H54 (cell line): ENCODE measurements around the gene CXCR5.
A peak's percentile ranks its signal among the peaks of the same experiment; 100 is the strongest.

ENCODE experiments used
- DNase-seq: peaks from one replicate; pipeline ENCODE4 v3.0.0; 2011; ENCODE audit warnings: low spot score, mixed read lengths; ENCODE audit not compliant: insufficient read length
- FAIRE-seq: peaks from 3 replicates; lab custom pipeline; 2011; peaks lifted over from hg19 to GRCh38; lab: Jason Lieb, UNC
- POLR2A ChIP-seq: IDR thresholded peaks from 2 replicates; pipeline ENCODE4 v1.6.1; 2011; ENCODE audit warnings: low read depth, mild to moderate bottlenecking, low read length

Gene CXCR5

GRCh38 chr11:118916842-118917388 is 33.2 kb downstream of the CXCR5 start:
- no peak for TF ChIP-seq POLR2A
- FAIRE-seq (no peak), DNase-seq (no peak)

GRCh38 chr11:118917481-118918127 is 33.9 kb downstream of the CXCR5 start:
- DNase-seq (no peak), FAIRE-seq (no peak)
- no peak for TF ChIP-seq POLR2A

- DNase-seq (no peak), FAIRE-seq (no peak)
- no peak for TF ChIP-seq POLR2A
Measured at GRCh38 chr11:118918128-118918685, 34.5 kb downstream of the CXCR5 start.

- no peak for TF ChIP-seq POLR2A
- FAIRE-seq = no peak
- no peak for DNase-seq
Measured at GRCh38 chr11:118918686-118919280, 35.1 kb downstream of the CXCR5 start.

GRCh38 chr11:118921121-118921928 is 37.6 kb downstream of the CXCR5 start:
- DNase-seq = no peak
- FAIRE-seq = no peak
- no peak for TF ChIP-seq POLR2A

- DNase-seq = no peak
- TF ChIP-seq POLR2A = peak; percentile 68
- FAIRE-seq = no peak
Measured at GRCh38 chr11:118921929-118922744, 38.4 kb downstream of the CXCR5 start.

- DNase-seq (no peak), FAIRE-seq (no peak)
- TF ChIP-seq POLR2A = 0 out of 2 replicates have a peak, but pooled peaks have one; percentile 17
Measured at GRCh38 chr11:118922745-118923627, 39.3 kb downstream of the CXCR5 start.

- TF ChIP-seq POLR2A = no peak
- no peak for FAIRE-seq
- DNase-seq = no peak
Measured at GRCh38 chr11:118923721-118924587, 40.3 kb downstream of the CXCR5 start.

GRCh38 chr11:118924591-118925585 is 41.2 kb downstream of the CXCR5 start:
- FAIRE-seq (no peak), DNase-seq (no peak)
- no peak for TF ChIP-seq POLR2A

- DNase-seq (no peak), FAIRE-seq (no peak)
- TF ChIP-seq POLR2A = no peak
Measured at GRCh38 chr11:118927554-118928100, 43.9 kb downstream of the CXCR5 start.
